GM19351 (cell line): ENCODE results near the gene ATF6B.
"Not testable (repeated sequence)": the region's sequence is repeated elsewhere in the genome, so short reads cannot be mapped to it uniquely, and the experiment has no call there.

Experiments used
- ATAC-seq: cut with Tn5 transposase; IDR thresholded peaks from one replicate; pipeline ENCODE4 v1.9.1; 2021; ENCODE audit warnings: mild to moderate bottlenecking, moderate library complexity; ENCODE audit not compliant: unreplicated experiment

ATF6B gene

GRCh38 chr6:32154514-32155161, 26.6 kb upstream of the ATF6B start:
- peak; percentile 56 for ATAC-seq

- ATAC-seq, result no peak
Observed at GRCh38 chr6:32153564-32154513, 25.8 kb upstream of the ATF6B start, which contains the start of gene PPT2. Gene PPT2, plus strand, starts transcription at chr6:32154141. Its CDS starts 454 bp downstream, at chr6:32154595.

- ATAC-seq, result no peak
Observed at GRCh38 chr6:32152769-32153563, 24.9 kb upstream of the ATF6B start.

- no peak for ATAC-seq
Observed at GRCh38 chr6:32151863-32152768, 24.1 kb upstream of the ATF6B start, which contains the start of gene PRRT1. Gene PRRT1, minus strand, starts transcription at chr6:32151939. Its CDS starts 112 bp downstream, at chr6:32151827.

GRCh38 chr6:32151181-32151862, 23.3 kb upstream of the ATF6B start:
- no peak for ATAC-seq

- no peak for ATAC-seq
Observed at GRCh38 chr6:32149932-32150870, 22.2 kb upstream of the ATF6B start.

- ATAC-seq, result no peak
Observed at GRCh38 chr6:32149092-32149755, 21.2 kb upstream of the ATF6B start.

GRCh38 chr6:32148289-32149091, 20.4 kb upstream of the ATF6B start:
- ATAC-seq, result no peak

- no peak for ATAC-seq
Observed at GRCh38 chr6:32147401-32148132, 19.5 kb upstream of the ATF6B start.

- no peak for ATAC-seq
Observed at GRCh38 chr6:32146687-32147086, 18.6 kb upstream of the ATF6B start.

GRCh38 chr6:32146287-32146686, 18.2 kb upstream of the ATF6B start:
- ATAC-seq, result no peak

- ATAC-seq, result not testable (repeated sequence)
Observed at GRCh38 chr6:32144238-32144637, 16.2 kb upstream of the ATF6B start.

- no peak for ATAC-seq
Observed at GRCh38 chr6:32140420-32141046, 12.5 kb upstream of the ATF6B start.

- no peak for ATAC-seq
Observed at GRCh38 chr6:32139590-32139989, 11.5 kb upstream of the ATF6B start.

GRCh38 chr6:32137454-32137853, 9.4 kb upstream of the ATF6B start:
- no peak for ATAC-seq

GRCh38 chr6:32133786-32134185, 5.7 kb upstream of the ATF6B start:
- no peak for ATAC-seq
